IMR-90 (cell line): ENCODE results near the gene SAMD10. TPM values are rescaled to one million over a fixed set of nuclear protein-coding genes. Genes with fewer than 3 reads are reported as not detected.
A peak's percentile ranks its signal among the peaks of the same experiment; 100 is the strongest.

Experiments
- ATAC-seq: fragments of 200-7000 bp; cut with Tn5 transposase; 2 replicates; pipeline ENCODE4 v1.9.1; 2020; ENCODE audit warnings: low read depth, mild to moderate bottlenecking, moderate library complexity
- BruUV-seq: library from RNA; stranded (reverse); fragments of 400-500 nt; replicated peaks from 2 replicates; lab custom pipeline; 2021; lab: Mats Ljungman, UMichigan
- CTCF ChIA-PET: fragments of 300-600 bp; formaldehyde crosslinking; extraction: SDS; loops from one replicate; lab custom pipeline; 2021; ENCODE audit warnings: antibody characterized with exemption; lab: Yijun Ruan, JAX
- POLR2A ChIA-PET: fragments of 300-600 bp; sonication (Branson Sonifier 250); formaldehyde crosslinking; loops from one replicate; lab custom pipeline; 2022; ENCODE audit warnings: antibody characterized with exemption; ENCODE audit not compliant: unreplicated experiment; lab: Charles Lee
- DNase-seq: peaks from one replicate; pipeline ENCODE4 v3.0.0; 2013
- H2AFZ ChIP-seq: replicated peaks from 2 replicates; pipeline ENCODE3; 2013; ENCODE audit warnings: low read length, mild to moderate bottlenecking; ENCODE audit not compliant: poor library complexity
- H2AK5ac ChIP-seq: 2 replicates; pipeline ENCODE4 v1.6.1; 2013; ENCODE audit warnings: low read depth, low read length, inconsistent platforms
- H2AK9ac ChIP-seq: replicated peaks from 2 replicates; pipeline ENCODE3; 2013; ENCODE audit warnings: mild to moderate bottlenecking, low read depth, low read length, moderate library complexity; ENCODE audit not compliant: poor library complexity
- H2BK120ac ChIP-seq: 2 replicates; pipeline ENCODE4 v1.6.1; 2013; ENCODE audit warnings: low read depth, low read length, inconsistent platforms
- H2BK15ac ChIP-seq: 3 replicates; pipeline ENCODE4 v1.6.1; 2013; ENCODE audit warnings: low read depth, low read length, inconsistent platforms
- H2BK20ac ChIP-seq: 2 replicates; pipeline ENCODE4 v1.6.1; 2013; ENCODE audit warnings: low read depth, mild to moderate bottlenecking, inconsistent platforms, low read length, moderate library complexity
- H2BK5ac ChIP-seq: 2 replicates; pipeline ENCODE4 v1.6.1; 2013; ENCODE audit warnings: mild to moderate bottlenecking, low read depth, low read length, inconsistent platforms; ENCODE audit not compliant: poor library complexity, severe bottlenecking
- H3K14ac ChIP-seq: replicated peaks from 2 replicates; pipeline ENCODE4 v1.6.1; 2013; ENCODE audit warnings: low read depth, low read length, inconsistent platforms
- H3K18ac ChIP-seq: 2 replicates; pipeline ENCODE4 v1.6.1; 2013; ENCODE audit warnings: low read depth, low read length, control low read depth
- H3K23ac ChIP-seq: 2 replicates; pipeline ENCODE4 v1.6.1; 2013; ENCODE audit warnings: low read depth, low read length, inconsistent platforms
- H3K27ac ChIP-seq: 2 replicates; pipeline ENCODE4 v1.5.1; 2013; ENCODE audit warnings: mild to moderate bottlenecking, control low read depth, low read length; ENCODE audit not compliant: insufficient read depth
- H3K27me3 ChIP-seq: 2 replicates; pipeline ENCODE4 v1.6.1; 2013; ENCODE audit warnings: low read length; ENCODE audit not compliant: control insufficient read depth, insufficient read depth
- H3K36me3 ChIP-seq: 2 replicates; pipeline ENCODE4 v1.6.1; 2013; ENCODE audit warnings: low read length, mixed read lengths; ENCODE audit not compliant: control insufficient read depth, insufficient read depth
- H3K4ac ChIP-seq: 2 replicates; pipeline ENCODE4 v1.6.1; 2013; ENCODE audit warnings: low read depth, low read length, inconsistent platforms
- H3K4me1 ChIP-seq: 2 replicates; pipeline ENCODE4 v1.6.1; 2013; ENCODE audit warnings: low read length, mixed read lengths; ENCODE audit not compliant: control insufficient read depth, insufficient read depth
- H3K4me2 ChIP-seq: 2 replicates; pipeline ENCODE4 v1.6.1; 2013; ENCODE audit warnings: low read depth, mild to moderate bottlenecking, control low read depth, low read length, moderate library complexity
- H3K4me3 ChIP-seq: 2 replicates; pipeline ENCODE4 v1.5.1; 2013; ENCODE audit warnings: low read depth, mild to moderate bottlenecking, control low read depth, low read length, moderate library complexity; ENCODE audit not compliant: insufficient read depth
- H3K56ac ChIP-seq: 2 replicates; pipeline ENCODE4 v1.6.1; 2013; ENCODE audit warnings: low read length, inconsistent platforms; ENCODE audit not compliant: insufficient read depth; ENCODE audit errors: extremely low read depth
- H3K79me1 ChIP-seq, 2 experiments: 2 replicates each; pipeline ENCODE4 v1.6.1; 2013; ENCODE audit warnings: low read length in 2 of 2, inconsistent platforms in 1 of 2, low read depth in 1 of 2
- H3K9ac ChIP-seq: 2 replicates; pipeline ENCODE4 v1.6.1; 2013; ENCODE audit warnings: low read depth, low read length, control low read depth
- H3K9me1 ChIP-seq: 2 replicates; pipeline ENCODE4 v1.6.1; 2013; ENCODE audit warnings: low read length, inconsistent platforms; ENCODE audit not compliant: insufficient read depth
- H3K9me3 ChIP-seq: 2 replicates; pipeline ENCODE4 v1.6.1; 2013; ENCODE audit warnings: low read length; ENCODE audit not compliant: control insufficient read depth, insufficient read depth
- H4K20me1 ChIP-seq: 2 replicates; pipeline ENCODE4 v1.6.1; 2013; ENCODE audit warnings: low read length, inconsistent platforms; ENCODE audit not compliant: insufficient read depth
- H4K5ac ChIP-seq: 2 replicates; pipeline ENCODE4 v1.6.1; 2013; ENCODE audit warnings: mild to moderate bottlenecking, low read depth, low read length, control low read depth
- H4K8ac ChIP-seq, 2 experiments: 2 replicates each; pipeline ENCODE4 v1.6.1; 2013; ENCODE audit warnings: low read depth in 2 of 2, low read length in 2 of 2, control low read depth in 1 of 2, inconsistent platforms in 1 of 2
- H4K91ac ChIP-seq: 2 replicates; pipeline ENCODE4 v1.6.1; 2013; ENCODE audit warnings: low read depth, low read length, inconsistent platforms; ENCODE audit not compliant: insufficient read depth
- BHLHE40 ChIP-seq: fragments of 150-350 bp; IDR thresholded peaks from 2 replicates; pipeline ENCODE4 v1.6.1; 2016; ENCODE audit warnings: mild to moderate bottlenecking, low read depth, low read length
- CEBPB ChIP-seq: IDR thresholded peaks from 2 replicates; pipeline ENCODE4 v1.6.1; 2012; ENCODE audit warnings: low read depth, low read length, improper control_type of control experiment
- WGBS, 2 experiments: methylation state at CpG; one replicate each; pipeline versions ENCODE4 v1.1.5 to v1.1.7; 2013; ENCODE audit warnings: missing lambda C conversion rate in 2 of 2; ENCODE audit not compliant: insufficient read length in 1 of 2; ENCODE audit errors: extremely low coverage in 2 of 2; 5-methylcytosine and 5-hydroxymethylcytosine counted together
- dilution Hi-C: fragments of 300-500 bp; cut with HindIII; formaldehyde crosslinking; loops from one replicate; pipeline ENCODE4 v1.14.3; 2018; ENCODE audit warnings: low sequenced_read_pairs; ENCODE audit not compliant: unreplicated experiment
- in situ Hi-C: fragments of 300-500 bp; cut with MboI; formaldehyde crosslinking; loops from 3 replicates; pipeline ENCODE4 v1.14.3; 2019; ENCODE audit warnings: low sequenced_read_pairs, inconsistent platforms, mixed read lengths
- intact Hi-C: fragments of 100-400 bp; cut with micrococcal nuclease; formaldehyde crosslinking; loops from 2 replicates; pipeline ENCODE4 v1.10.0; 2022
- polyA plus RNA-seq, 3 experiments: library from polyadenylated mRNA; depleted of rRNA; stranded (reverse); fragments of >200 nt; gene quantifications; 2 replicates each; pipeline ENCODE4 v1.2.3, GENCODE V29; 2012; ENCODE audit warnings: low replicate concordance in 1 of 3
- total RNA-seq: library from RNA; depleted of rRNA; stranded (reverse); fragments of >200 nt; gene quantifications from 2 replicates; pipeline ENCODE4 v1.2.3, GENCODE V29; 2012

The SAMD10 gene
- total and polyA plus RNA-seq, 2 of the 4 experiments (the other 2 are of a cell fraction): 0.54 to 4.1 TPM

DNA sequence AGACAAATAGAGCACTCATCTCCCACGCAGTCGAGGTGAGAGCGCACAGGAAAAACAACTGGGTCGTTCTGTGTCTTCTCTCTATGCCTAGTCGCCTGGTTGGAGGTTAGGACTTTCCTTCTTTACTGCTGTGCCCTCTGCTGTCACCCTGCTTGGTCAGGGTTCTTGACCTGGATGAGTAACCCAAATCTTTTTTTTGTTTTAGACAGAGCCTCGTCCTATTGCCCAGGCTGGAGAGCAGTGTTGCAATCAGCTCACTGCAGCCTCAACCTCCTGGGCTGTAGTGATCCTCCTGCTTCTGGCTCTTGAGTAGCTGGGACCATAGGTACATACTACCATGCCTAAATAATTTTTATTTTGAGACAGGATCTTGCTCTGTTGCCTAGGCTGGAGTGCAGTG, 26.0 kb upstream of the SAMD10 start:
- Histone ChIP-seq H3K79me1 (peaks cover 29 to 56% of the 10 kb centered on the region in 2 experiments), H3K4ac (no peak overlapping the region), H3K23ac (no peak overlapping the region), H4K5ac (no peak overlapping the region), H2BK120ac (no peak overlapping the region), H3K27ac (no peak overlapping the region), H3K27me3 (no peaks in the 10 kb centered on the region), H3K14ac (no peak overlapping the region), H3K18ac (no peak overlapping the region), H2AK9ac (peak overlapping the region; percentile 52), H2AFZ (no peak overlapping the region), H2AK5ac (no peak overlapping the region), H2BK20ac (no peak overlapping the region), H3K4me3 (no peak overlapping the region), H4K8ac (no peak overlapping the region), H2BK5ac (no peak overlapping the region), H3K4me2 (no peak overlapping the region), H2BK15ac (no peak overlapping the region), H3K9me3 (no peaks in the 10 kb centered on the region), H3K4me1 (peaks cover 8% of the 10 kb centered on the region; the same call in 1 of the 2 replicates), H4K91ac (no peak overlapping the region), H4K20me1 (peaks cover 34% of the 10 kb centered on the region), H3K36me3 (peaks cover 57% of the 10 kb centered on the region), H3K9ac (no peak overlapping the region), H3K56ac (no peak overlapping the region), H3K9me1 (peaks cover 10% of the 10 kb centered on the region; the same call in 1 of the 2 replicates)
- POLR2A ChIA-PET: no interaction called here
- ATAC-seq: peak; percentile 56
- no peak for TF ChIP-seq BHLHE40
- peak; percentile 57 for TF ChIP-seq CEBPB
- CTCF ChIA-PET: no interaction called here
- intact Hi-C loops (no loop called here), in situ Hi-C loops (no loop called here), dilution Hi-C loops (no loop called here)
- peak; percentile 16 for DNase-seq
- BruUV-seq: no TSS peak
- 100% methylated on average over 2 of the region's 6 CpGs; no CpG with 5 or more reads in 1 of the 2 experiments for WGBS, 2 experiments
